Kasumi-1 (cell line): Measurements from ENCODE around the gene SYNDIG1.

Experiments
- DNase-seq, 2 experiments: peaks; one replicate each; lab custom pipeline; 2025; lab: John Stamatoyannopoulos, UW

Gene SYNDIG1

DNA sequence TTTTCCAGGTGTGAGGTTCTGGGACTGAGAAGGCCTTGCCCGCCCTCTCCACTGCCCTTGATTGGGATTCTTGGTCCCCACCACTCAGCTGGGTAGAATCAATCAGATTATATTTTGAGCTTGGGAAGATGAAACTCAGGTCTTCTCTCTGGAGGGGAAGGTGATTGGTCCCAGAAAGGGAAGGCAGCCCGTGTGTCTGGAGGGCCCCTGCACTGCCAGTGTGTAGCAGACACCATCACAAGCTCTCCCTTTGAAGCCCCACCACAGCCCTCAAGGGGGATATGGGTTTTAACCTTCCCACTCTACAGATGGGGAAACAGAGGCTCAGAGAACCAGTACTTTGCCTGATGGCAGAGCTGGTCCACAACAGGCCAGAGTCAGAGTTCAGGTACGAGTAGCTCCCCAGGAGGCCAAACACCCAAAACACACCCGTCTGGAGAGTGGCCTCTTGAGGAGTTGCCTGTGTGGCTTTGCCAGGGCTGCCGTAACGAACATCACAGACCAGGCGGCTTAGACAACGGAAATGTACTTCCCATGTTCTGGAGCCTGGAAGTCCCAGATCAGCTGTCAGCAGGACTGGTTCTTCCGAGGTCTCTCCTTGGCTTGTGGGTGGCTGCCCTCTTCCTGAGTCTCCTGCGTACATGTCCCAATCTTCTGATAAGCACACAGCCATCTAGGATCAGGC is 205.6 kb downstream of the SYNDIG1 start:
- DNase-seq, result no peak

DNA sequence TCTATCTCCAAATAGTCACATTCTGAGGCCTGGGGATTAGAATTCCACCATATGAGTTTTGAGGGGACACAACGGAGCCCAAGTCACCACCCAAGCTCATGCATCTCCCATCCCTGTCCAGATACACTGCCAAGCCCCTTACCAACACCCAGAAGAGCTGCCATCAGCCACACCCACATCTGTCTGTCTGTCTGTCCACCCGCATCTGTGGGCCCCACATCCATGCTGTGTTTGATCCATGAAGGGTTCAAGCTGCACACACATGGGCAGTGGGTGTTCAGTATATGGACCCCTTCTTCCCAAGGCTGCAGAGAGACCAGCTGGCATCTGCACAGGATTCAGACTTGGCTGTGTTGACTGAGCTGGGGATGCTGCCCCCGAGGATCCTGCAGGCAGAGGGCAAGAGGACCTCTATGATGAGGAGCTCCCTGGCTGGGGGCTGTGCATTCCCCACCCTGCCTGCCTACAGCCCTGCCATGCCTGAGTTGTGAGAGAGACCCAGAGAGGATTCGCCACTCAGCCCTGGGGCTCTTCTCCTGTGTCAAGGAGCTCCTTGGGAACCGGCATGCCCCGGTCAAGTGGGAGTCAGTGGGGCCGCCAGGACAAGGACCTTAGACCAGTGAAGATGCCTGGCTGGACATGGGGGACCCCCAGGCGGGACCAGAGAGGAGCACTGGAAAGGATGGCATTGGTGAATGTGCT is 206.4 kb downstream of the SYNDIG1 start:
- no peak for DNase-seq

DNA sequence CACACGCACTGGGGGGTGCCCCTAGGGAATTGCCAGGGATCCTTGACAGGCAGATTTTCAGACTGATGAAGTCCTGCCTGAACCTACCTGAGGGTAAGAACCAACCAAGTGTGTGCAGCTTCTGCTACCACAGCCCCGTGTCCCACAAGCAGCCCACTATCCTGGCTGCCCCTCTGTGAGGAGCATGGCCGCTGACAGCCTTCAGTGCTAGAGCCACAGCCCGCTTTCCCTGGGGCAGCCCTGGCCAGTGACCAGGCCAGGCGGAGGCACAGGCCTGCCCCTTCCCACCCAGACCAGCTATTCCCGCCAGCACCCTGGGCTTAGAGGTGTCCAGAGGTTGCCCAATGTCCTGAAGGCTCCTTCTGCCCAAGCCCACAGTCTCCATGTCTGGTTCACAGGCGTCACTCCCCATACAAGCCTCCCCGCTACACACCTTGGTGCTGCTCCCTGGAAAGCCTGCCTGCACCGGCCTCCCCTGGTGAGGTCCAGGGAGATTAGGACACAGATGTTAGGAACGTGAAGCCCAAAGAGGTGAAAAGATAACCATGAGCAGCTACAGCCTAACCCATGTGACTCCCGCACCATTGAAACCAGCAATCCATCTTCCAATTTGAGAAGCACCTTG is 207.0 kb downstream of the SYNDIG1 start:
- no peak for DNase-seq

DNA sequence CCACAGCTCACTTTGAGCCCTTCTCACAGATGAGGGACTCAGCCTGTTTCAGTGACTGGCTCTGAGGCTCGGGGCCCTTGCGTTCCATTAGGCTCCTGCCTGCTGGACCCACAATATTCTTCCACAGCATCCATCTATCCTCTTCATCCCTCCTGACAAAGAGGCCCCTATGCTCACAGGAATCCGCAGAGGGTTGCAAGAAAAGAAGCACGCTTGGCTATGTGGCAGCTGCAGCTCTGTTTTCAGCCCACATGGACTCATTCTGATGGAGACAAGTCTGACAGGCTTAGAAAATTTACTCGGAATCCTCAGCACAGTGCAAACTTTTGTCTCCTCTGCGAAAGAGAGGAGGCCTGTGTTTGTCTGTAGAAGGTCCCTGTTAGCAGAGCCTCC is 207.5 kb downstream of the SYNDIG1 start:
- DNase-seq, result no peak

DNA sequence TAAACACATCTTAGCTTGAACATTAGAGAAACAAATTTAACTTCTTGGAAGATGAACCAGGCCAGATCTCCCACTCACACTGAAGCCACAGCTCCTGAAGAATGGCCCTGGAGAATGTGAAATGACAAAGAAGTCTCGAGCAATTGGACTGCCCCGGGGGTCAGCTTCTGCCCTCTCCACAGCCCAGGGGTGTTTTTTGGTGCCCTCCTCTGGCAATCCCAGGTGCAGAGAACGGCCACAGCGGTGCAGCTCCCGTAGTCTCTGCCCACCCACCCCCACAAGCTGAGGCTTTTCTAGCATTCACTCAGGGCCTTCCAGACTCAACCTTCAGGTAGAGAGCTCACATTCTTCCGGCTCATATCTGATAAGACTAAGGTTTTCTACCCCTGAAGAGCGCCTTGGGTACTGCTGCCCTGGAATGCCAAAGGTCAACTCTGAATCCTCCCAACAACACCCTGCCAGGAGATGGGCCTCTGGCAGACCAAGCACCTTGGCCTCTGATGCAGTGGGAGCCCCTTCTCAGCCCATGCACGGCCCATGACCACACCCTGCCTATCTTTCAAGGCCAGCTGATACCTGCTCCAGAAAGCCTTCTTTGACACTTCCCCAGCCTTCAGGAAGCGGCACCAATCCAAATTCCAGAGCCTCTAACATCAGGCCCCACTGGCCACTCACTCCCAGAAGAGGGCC is 208.3 kb downstream of the SYNDIG1 start:
- no peak for DNase-seq

DNA sequence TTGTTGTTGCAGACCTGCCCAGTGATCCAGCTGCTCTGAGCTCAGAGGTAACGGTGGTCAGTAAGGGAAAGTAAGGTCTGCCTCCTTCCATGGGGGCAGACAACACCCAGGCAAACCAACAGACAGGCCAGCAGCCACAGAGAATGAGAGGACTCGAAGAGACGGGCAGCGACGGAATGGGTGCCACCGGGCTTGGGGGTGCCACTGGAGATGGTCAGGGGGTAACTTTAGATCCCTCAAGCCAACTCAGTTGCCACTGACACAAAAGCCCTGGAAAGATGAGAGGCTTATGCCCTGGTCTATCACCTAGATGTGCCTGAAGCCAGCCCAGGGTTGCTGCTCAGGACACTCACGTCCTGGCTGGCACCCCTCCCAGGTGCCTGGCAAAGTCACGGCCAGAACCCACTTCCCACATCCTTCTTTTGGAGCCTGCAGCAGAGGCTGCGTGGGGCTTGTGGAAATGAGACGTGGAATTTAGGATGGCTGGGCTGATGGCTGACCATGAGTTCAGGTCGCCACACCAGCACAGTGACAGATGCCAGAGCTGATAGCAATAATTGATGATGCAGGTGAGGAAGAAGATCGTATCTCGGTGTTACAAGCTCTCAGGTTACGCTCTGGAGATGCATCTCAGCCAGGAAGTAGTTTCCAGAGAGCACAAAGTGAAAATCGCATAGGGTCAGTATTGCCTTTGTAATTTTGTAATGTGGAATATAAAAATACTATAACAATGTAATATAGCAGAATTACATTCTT is 209.1 kb downstream of the SYNDIG1 start:
- DNase-seq, result no peak

DNA sequence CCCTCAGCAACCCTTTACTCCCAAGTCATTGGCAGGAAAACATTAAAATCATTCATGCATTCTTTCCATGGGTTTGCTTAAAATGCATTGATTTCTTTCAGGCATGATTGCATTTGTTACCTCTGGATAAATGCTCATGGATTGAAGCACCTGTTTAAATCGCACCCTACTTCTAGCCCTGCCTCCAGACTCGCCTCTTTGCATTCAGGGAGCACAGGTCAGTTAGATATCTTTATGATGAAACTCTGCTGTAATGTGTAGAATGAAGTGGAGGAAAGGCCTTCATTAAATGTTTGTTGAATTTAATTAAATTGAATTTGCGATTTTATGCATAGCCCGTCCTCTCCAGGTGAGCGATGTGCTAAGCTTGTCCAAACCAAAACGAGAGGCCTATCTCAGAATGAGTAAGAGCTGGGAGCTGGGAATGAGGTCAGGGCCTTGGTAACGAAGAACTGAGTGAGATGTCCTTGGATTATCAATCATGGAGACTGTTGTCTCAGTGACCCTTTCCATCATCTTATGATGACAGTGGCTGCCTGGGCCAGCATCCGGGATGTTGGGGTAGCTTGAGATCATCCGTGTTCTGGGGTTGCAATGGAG is 210.1 kb downstream of the SYNDIG1 start:
- DNase-seq, result no peak

DNA sequence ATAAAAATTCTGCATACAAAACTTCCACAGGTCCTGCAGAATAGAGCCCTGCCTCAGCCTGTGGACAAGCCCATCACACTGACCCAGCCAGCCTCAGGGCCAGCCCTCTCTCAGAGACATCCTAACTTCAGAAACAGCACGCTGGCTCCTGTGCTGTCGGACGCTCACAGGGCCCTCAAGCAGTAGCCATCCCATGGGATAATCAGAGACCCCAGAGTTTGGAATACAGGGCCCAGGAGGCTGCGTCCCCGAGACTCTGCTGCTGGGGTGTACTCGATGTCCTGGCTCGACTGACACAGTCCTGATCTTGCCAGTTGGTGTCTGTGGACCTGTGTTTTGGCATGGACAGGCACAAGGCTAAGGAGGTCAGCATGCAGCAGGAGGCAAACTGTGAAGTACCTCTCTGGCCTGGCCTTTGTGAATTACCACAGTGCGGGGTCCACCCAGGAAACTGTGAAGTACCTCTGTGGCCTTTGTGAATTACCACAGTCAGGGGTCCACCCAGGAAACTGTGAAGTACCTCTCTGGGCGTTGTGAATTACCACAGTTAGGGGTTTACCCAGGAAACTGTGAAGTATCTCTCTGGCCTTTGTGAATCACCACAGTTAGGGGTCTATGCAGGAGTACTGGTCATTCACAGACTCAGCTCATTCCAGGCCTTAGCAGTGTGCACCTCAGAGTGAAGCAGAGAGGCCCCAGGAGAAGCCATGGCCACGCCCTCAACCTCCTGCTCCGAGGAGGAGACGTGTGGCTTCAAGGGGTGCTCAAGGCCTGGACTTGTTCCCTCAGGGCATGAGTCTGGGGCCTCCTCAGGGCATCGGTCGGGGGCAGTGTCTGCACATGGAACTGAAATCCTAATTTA is 212.4 kb downstream of the SYNDIG1 start:
- no peak for DNase-seq

DNA sequence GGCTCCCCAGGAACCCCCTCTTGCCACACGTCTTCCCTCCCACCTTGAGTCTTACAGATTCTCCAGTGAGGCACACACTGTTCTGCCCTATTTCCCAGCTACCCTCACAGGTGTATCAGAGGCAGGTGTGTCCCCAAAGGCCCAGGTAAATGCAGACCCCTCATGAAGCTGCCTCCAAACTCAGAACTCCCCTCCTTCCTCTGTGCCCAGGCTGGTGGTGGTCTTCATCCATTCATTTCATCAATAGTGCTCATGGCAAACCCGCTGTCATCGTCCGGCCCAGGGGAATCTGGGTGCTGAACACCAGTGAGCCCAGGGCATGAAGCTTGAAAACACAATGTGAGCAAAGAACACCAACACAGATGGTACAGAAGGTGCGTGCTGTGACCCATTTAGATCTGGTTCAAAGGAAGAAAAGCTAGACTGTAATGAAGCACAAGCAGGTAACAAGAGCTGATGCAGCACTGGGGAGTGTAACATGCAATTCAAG is 213.1 kb downstream of the SYNDIG1 start:
- no peak for DNase-seq

DNA sequence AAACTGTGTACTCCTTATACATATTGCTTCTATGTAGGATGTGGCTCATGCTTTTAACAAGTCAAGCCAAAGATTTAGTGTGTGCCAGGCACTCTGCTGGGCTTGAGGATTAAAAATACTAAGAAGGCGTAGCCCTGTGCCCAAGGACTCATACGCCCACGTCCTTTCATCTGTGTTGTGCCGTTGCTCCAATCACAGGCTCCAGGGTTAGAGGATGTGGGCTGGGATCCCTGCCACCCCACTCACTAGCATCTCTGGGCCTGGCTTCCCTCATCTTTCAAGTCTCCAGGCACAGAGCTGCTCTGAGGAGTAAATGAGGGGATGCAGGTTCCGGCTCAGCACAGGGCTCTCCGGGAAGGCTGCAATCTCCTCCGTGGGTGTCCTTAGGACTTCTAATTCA is 214.2 kb downstream of the SYNDIG1 start:
- DNase-seq, result no peak

DNA sequence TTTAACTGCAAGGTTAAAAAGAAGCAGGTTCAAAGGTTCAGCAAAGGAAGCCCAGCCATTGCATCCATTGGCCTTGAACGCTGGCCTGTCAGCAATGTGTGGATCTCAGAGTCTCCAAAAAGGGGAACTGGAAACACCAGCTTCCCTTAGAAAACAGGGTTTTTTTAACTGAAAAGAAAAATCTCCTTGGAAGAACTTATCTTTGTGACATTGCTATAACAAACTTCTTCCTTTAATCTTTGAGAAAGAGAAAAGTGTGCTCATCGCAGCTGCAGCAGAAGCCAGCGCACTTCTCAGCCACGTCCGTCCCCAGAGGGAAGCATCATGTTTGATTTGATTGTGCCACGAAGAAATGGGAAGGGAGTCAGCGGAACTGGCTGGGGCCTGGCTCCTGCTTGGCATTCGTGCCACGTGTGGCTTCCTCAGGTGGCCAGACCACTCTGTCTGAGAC is 215.0 kb downstream of the SYNDIG1 start:
- DNase-seq, result peak; percentile 66 to 71

DNA sequence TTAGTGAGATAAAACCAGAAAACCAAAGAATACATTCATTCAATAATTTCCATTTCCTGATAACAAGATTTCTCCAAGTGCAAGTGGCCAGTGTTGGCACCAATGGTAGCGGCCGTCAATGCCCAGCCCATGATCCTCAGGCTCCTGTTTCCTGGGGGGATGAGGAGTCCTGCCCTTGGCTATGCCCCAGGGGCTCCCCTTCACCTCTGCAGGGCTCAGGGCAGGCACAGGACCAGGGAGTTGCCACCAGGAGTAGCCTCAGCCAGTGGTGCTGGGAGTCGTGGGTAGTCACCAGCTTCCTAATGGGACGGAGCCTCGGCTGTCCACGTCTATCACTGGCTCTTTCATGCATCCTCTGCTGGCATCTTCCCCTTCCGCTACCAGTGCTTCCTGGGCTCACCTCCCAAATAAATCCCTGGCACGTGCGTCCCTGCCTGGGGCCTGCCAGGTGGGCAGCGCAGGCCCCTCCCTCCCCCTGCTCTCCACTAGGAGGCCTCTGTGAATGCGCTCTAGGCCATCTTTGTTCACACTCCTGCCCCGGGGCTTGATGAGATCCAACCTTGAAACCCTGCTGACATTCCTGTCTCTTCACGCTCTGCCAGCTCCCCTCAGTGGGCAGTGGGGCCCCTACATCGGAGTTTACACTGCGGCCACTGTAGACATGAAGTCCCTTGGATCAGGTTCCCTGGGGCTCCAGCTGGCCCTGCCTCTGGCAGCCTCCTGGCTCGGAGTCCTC is 215.7 kb downstream of the SYNDIG1 start:
- no peak for DNase-seq

DNA sequence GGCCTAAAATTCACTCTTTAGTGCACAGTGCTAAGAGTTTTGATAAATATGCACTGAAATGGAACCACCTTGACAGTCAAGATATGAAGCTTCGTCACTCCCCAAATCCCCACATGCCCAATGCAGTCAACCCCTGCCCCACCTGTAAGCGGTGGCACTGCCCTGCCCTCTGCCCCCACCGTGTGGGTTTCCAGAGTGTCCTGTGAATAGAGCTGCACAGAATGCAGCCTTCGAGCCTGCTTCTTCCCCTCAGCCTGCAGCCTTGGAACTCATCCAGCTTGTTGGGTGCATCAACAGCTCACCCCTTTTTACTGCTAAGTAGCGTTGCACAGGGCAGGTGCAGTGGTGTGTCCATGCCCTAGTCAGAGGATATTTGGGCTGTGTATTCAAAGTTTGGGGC is 216.3 kb downstream of the SYNDIG1 start:
- no peak for DNase-seq

DNA sequence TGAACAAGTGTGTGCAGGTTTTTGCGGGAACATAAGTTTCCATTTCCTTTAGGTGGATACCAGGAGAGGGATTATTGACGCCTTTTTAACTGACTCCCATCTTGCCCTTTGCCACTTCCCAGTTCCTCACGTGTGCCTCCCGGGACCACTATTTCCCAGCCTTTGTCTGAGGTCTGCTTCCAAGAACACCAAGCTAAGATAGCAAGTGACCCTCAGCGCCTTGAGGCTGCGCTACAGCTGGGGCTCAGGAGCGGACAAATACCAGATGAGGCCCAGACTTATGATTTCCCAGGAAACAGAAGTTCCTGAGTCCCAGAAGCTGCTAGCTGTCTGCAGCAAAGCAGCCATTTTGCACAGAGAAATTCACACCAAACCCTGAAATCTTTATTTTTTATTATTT is 216.7 kb downstream of the SYNDIG1 start:
- DNase-seq, result no peak

DNA sequence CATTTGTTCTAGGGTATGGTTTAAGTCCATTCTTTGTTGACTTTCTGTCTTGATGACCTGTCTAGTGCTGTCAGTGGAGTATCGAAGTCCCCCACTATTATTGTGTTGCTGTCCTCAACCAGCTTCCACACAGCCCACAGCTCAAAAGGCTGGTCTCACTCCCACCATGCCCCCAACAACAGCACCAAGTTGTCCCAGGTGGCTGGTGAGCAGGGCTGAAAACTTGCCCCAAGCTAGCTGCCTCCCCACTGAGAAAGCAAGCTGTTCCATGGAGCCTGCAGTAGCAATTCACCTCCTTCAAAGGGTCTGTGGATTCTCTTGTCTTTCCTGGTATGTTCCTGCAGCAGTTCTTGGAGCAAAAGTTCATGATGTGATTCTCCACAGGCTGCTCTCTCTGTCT is 221.0 kb downstream of the SYNDIG1 start:
- DNase-seq, result no peak

DNA sequence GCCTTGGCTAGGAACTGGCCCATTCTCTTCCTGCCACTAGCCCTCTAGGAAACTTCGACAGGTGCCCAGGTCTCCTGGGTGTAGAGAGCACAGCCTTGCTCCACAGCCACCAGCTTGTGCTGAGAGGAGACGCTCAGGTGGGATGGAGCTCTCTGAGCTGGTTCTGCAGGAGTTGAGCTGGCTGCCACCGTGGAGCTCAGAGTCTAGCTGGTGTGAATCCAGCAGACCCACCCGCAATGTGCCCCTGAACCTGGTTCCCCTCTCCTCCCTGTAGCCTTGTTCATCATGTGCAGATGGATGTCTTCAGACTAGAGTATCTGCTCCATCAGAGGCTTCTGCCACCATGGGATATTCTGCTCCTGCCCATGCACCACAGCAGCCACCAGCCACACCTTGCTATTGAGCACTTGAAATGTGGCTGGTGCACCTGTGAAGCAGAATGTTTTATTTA is 222.5 kb downstream of the SYNDIG1 start:
- DNase-seq, result no peak

DNA sequence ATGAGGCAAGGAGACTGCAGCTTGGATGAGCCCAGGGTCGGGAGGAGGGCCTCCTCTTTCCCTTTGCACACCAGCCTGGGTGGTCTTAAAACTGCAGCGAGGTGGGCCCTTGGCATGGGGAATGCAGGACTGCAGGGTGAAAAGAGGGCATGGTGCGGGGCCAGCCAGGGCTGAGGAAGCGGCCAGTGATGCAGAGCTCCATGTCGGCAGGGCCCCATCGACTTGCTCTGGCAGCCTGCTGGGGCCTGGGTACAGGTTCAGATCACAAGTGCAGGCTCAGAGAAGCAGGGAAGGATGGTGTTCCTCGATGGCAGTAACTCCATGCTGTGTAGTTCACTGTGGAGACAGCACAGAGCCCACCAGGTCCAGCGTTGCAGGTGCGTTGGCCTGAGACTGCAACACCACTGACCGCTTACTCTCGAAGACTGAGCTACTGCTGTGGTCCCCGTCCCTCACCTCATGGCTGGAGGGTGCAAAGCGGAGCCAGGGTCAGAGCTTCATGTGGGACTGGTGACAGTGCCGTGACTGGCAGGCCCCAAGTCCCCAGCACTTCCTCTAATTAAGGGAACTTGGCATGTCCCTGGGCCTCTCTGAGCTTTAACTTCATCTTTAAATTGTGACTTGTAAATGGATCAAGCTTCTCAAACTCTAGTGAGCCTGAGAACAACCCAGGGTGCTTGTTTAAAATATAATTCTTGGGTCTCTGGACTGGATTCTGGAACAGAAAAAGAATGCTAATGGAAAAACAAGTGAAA is 223.2 kb downstream of the SYNDIG1 start:
- DNase-seq, result peak; percentile 5 to 25

DNA sequence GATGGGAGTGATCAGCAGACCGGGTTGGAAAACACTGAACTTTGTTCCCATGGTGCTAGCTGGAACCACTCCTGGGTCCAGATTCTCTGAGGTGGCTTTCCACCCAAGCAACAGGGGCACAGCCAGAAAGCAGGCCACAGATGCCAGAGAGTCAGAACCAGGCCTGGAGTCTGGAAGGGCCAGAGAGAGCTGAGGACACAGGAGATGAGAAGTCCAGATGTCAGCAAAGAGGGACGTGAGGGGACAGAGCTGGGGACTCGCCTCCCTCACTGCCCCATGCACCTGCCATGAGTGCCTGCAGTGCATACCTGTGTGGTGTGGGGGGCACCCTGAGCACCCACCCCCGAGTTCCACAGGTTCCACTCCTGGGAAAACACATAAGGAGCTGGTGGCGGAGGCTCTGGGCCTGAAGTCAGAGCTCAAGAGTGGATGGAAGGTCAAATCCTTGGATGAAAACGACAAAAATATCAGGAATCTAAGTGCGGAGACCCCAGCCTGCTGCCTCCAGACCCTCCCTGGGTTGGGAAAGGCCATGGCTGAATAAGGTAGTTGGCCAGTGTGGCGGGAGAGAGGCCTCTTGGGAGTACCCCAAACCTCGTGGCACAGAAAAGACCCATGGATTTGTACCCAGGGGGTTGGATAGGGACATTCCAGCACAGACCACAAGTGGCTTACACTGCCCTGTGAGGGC is 224.2 kb downstream of the SYNDIG1 start:
- no peak for DNase-seq
